ENCODE measurements around the gene GHR. TPM values are rescaled to one million over a fixed set of nuclear protein-coding genes. Genes with fewer than 3 reads are reported as not detected.
"Not testable (repeated sequence)": the region's sequence is repeated elsewhere in the genome, so short reads cannot be mapped to it uniquely, and the experiment has no call there.

Gene GHR
- total RNA-seq, 2 donors from 2014 or later: 10.8 to 10.9 TPM

- Histone ChIP-seq H3K27ac (no peak overlapping the region), H3K27me3 (no peaks in the 10 kb centered on the region), H3K4me1 (peaks cover 0 to 42% of the 10 kb centered on the region in 2 donors), H3K9me3 (no peaks in the 10 kb centered on the region), H3K36me3 (no peaks in the 10 kb centered on the region), H3K4me3 (no peak overlapping the region)
- no peak for DNase-seq (ENCODE audit: low spot score)
- no peak for TF ChIP-seq CTCF (IDR thresholded peaks at IDR 0.05)
Measured at GRCh38 chr5:42569325-42569724, 146.1 kb downstream of the GHR start.

GRCh38 chr5:42569953-42570548, 146.8 kb downstream of the GHR start:
- Histone ChIP-seq H3K27me3 (no peaks in the 10 kb centered on the region), H3K27ac (no peak overlapping the region), H3K4me3 (no peak overlapping the region), H3K36me3 (no peaks in the 10 kb centered on the region), H3K9me3 (no peaks in the 10 kb centered on the region), H3K4me1 (peaks cover 0 to 39% of the 10 kb centered on the region in 2 donors)
- no peak for TF ChIP-seq CTCF (IDR thresholded peaks at IDR 0.05)
- no peak for DNase-seq (ENCODE audit: low spot score)

- peaks cover 0 to 27% of the 10 kb centered on the region in 2 donors for H3K4me1 ChIP-seq
- H3K27me3 ChIP-seq: no peaks in the 10 kb centered on the region
- no peaks in the 10 kb centered on the region for H3K36me3 ChIP-seq
- no peaks in the 10 kb centered on the region for H3K9me3 ChIP-seq
- H3K4me3 ChIP-seq: no peak overlapping the region
- no peak overlapping the region for H3K27ac ChIP-seq
- no peak for TF ChIP-seq CTCF (IDR thresholded peaks at IDR 0.05)
- no peak for DNase-seq (ENCODE audit: low spot score)
Measured at GRCh38 chr5:42570966-42571960, 148.0 kb downstream of the GHR start.

- no peak for TF ChIP-seq CTCF (IDR thresholded peaks at IDR 0.05)
- Histone ChIP-seq H3K4me3 (no peak overlapping the region), H3K27me3 (no peaks in the 10 kb centered on the region), H3K36me3 (no peaks in the 10 kb centered on the region), H3K4me1 (peaks cover 0 to 17% of the 10 kb centered on the region in 2 donors), H3K27ac (no peak overlapping the region), H3K9me3 (no peaks in the 10 kb centered on the region)
- DNase-seq (ENCODE audit: low spot score): no peak
Measured at GRCh38 chr5:42572313-42572712, 149.1 kb downstream of the GHR start.

GRCh38 chr5:42573386-42573785, 150.1 kb downstream of the GHR start:
- no peaks in the 10 kb centered on the region for H3K36me3 ChIP-seq
- no peak overlapping the region for H3K27ac ChIP-seq
- H3K4me3 ChIP-seq: no peak overlapping the region
- H3K27me3 ChIP-seq: no peaks in the 10 kb centered on the region
- H3K4me1 ChIP-seq: peaks cover 0 to 10% of the 10 kb centered on the region in 2 donors
- TF ChIP-seq CTCF (IDR thresholded peaks at IDR 0.05): no peak
- H3K9me3 ChIP-seq: no peaks in the 10 kb centered on the region
- no peak for DNase-seq (ENCODE audit: low spot score)

- H3K9me3 ChIP-seq; H3K36me3 ChIP-seq; H3K4me1 ChIP-seq; DNase-seq (ENCODE audit: low spot score); H3K27me3 ChIP-seq; H3K4me3 ChIP-seq; H3K27ac ChIP-seq: not testable (repeated sequence)
Measured at GRCh38 chr5:42575914-42576313, 152.7 kb downstream of the GHR start.

- H3K9me3 ChIP-seq; H3K4me3 ChIP-seq; H3K27me3 ChIP-seq; DNase-seq (ENCODE audit: low spot score); H3K27ac ChIP-seq; H3K36me3 ChIP-seq: not testable (repeated sequence)
- peaks cover 0 to 12% of the 10 kb centered on the region in 2 donors for H3K4me1 ChIP-seq
Measured at GRCh38 chr5:42578901-42579300, 155.7 kb downstream of the GHR start.
